ENCODE data around the gene TRIM17.

Gene TRIM17

DNA sequence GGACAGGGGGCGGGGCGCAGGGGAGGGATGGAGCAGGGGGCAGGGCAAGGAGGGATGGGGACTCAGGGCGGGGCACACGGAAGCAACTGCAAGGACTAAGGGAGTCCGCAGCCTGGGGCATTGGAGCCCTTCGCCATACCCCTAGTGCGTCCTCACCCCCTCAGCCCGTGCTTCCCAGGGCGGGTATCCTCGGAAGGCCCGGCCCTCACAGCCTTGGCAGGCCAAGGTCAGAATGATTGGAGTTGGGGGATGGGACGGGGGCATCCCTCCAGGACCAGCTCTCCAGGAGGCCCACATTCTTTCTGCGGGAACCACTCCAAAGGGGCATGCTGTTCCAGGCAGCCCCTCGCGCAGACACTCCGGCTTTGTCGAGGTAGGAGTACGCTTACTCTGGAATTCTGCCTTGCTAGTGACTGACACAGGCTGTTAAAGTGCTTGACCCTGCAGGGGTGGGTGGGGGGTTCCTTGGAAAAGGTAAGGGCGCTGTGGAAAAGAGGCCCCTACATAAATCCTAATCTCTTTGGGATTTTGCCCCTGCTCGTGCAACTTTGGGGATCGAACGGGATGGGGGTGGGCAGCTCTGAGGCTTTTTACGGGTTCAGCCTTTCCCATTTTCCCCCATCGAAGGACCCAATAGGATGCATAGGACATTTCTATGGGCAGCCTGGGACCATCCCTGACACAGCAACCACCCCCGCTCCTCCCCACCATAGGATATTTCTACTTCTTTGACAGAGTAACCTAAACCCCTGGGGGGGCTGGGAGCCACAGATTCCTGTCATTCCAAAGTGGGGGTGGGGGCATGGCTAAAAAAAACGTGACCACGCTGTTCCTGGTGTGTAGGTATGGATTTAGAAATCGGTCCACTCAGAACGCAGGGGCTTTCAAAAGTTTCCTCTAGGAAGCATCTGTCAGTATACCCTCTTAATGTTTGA, 9.3 kb downstream of the TRIM17 start (continued):
- TF ChIP-seq ZNF776 (tag by site-specific recombination; IDR thresholded peaks at IDR 0.05; ENCODE audit: borderline replicate concordance): no peak
- no peak for TF ChIP-seq ZNF2 (tag by site-specific recombination; IDR thresholded peaks at IDR 0.05)
- no peak for TF ChIP-seq SCRT1 (tag by site-specific recombination; IDR thresholded peaks at IDR 0.05; ENCODE audit: borderline replicate concordance)
- TF ChIP-seq REPIN1 (tag by site-specific recombination; IDR thresholded peaks at IDR 0.05; ENCODE audit: low read depth): no peak
- no peak for TF ChIP-seq ZNF292 (tag by site-specific recombination; IDR thresholded peaks at IDR 0.05; ENCODE audit: borderline replicate concordance, low read depth)
- no peak for TF ChIP-seq ZNF785 (tag by site-specific recombination; IDR thresholded peaks at IDR 0.05)
- no peak for TF ChIP-seq ZNF211 (tag by site-specific recombination; IDR thresholded peaks at IDR 0.05; ENCODE audit: low read depth)
- peak; percentile 58 for TF ChIP-seq ZNF335 (tag by site-specific recombination; conservative IDR thresholded peaks at IDR 0.05)
- TF ChIP-seq ZNF621 (tag by site-specific recombination; IDR thresholded peaks at IDR 0.05): no peak
- TF ChIP-seq ZSCAN30 (tag by site-specific recombination; IDR thresholded peaks at IDR 0.05): peak; percentile 35; the same call in 1 of the 2 replicates
- no peak for TF ChIP-seq ZNF660 (tag by site-specific recombination; IDR thresholded peaks at IDR 0.05)
- TF ChIP-seq ZFP69B (tag by site-specific recombination; IDR thresholded peaks at IDR 0.05): no peak
- no peak for TF ChIP-seq ZNF76 (tag by site-specific recombination; IDR thresholded peaks at IDR 0.05; ENCODE audit: borderline replicate concordance, low read depth)
- TF ChIP-seq ZNF747 (tag by site-specific recombination; IDR thresholded peaks at IDR 0.05): no peak
- TF ChIP-seq, protein P1, sequence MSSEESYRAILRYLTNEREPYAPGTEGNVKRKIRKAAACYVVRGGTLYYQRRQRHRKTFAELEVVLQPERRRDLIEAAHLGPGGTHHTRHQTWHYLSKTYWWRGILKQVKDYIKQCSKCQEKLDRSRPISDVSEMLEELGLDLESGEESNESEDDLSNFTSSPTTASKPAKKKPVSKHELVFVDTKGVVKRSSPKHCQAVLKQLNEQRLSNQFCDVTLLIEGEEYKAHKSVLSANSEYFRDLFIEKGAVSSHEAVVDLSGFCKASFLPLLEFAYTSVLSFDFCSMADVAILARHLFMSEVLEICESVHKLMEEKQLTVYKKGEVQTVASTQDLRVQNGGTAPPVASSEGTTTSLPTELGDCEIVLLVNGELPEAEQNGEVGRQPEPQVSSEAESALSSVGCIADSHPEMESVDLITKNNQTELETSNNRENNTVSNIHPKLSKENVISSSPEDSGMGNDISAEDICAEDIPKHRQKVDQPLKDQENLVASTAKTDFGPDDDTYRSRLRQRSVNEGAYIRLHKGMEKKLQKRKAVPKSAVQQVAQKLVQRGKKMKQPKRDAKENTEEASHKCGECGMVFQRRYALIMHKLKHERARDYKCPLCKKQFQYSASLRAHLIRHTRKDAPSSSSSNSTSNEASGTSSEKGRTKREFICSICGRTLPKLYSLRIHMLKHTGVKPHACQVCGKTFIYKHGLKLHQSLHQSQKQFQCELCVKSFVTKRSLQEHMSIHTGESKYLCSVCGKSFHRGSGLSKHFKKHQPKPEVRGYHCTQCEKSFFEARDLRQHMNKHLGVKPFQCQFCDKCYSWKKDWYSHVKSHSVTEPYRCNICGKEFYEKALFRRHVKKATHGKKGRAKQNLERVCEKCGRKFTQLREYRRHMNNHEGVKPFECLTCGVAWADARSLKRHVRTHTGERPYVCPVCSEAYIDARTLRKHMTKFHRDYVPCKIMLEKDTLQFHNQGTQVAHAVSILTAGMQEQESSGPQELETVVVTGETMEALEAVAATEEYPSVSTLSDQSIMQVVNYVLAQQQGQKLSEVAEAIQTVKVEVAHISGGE (tag by site-specific recombination; conservative IDR thresholded peaks at IDR 0.05; ENCODE audit: low read depth): no peak
- TF ChIP-seq ZNF510 (tag by site-specific recombination; IDR thresholded peaks at IDR 0.05; ENCODE audit: insufficient replicate concordance): no peak
- TF ChIP-seq ZNF354C (tag by site-specific recombination; IDR thresholded peaks at IDR 0.05; ENCODE audit: borderline replicate concordance, low read depth): no peak
- TF ChIP-seq SP7 (tag by site-specific recombination; IDR thresholded peaks at IDR 0.05): peak; percentile 51; the same call in 1 of the 2 replicates
- TF ChIP-seq ZNF623 (tag by site-specific recombination; IDR thresholded peaks at IDR 0.05): no peak; the same call in 1 of the 2 replicates
- TF ChIP-seq, protein P2, sequence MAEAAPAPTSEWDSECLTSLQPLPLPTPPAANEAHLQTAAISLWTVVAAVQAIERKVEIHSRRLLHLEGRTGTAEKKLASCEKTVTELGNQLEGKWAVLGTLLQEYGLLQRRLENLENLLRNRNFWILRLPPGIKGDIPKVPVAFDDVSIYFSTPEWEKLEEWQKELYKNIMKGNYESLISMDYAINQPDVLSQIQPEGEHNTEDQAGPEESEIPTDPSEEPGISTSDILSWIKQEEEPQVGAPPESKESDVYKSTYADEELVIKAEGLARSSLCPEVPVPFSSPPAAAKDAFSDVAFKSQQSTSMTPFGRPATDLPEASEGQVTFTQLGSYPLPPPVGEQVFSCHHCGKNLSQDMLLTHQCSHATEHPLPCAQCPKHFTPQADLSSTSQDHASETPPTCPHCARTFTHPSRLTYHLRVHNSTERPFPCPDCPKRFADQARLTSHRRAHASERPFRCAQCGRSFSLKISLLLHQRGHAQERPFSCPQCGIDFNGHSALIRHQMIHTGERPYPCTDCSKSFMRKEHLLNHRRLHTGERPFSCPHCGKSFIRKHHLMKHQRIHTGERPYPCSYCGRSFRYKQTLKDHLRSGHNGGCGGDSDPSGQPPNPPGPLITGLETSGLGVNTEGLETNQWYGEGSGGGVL (tag by site-specific recombination; IDR thresholded peaks at IDR 0.05): peak; percentile 49; the same call in 1 of the 2 replicates
- TF ChIP-seq ZNF146 (tag by site-specific recombination; IDR thresholded peaks at IDR 0.05): no peak
- TF ChIP-seq, protein P3, sequence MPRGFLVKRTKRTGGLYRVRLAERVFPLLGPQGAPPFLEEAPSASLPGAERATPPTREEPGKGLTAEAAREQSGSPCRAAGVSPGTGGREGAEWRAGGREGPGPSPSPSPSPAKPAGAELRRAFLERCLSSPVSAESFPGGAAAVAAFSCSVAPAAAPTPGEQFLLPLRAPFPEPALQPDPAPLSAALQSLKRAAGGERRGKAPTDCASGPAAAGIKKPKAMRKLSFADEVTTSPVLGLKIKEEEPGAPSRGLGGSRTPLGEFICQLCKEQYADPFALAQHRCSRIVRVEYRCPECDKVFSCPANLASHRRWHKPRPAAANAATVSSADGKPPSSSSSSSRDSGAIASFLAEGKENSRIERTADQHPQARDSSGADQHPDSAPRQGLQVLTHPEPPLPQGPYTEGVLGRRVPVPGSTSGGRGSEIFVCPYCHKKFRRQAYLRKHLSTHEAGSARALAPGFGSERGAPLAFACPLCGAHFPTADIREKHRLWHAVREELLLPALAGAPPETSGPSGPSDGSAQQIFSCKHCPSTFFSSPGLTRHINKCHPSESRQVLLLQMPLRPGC (tag by site-specific recombination; IDR thresholded peaks at IDR 0.05): no peak
- TF ChIP-seq, protein P4, sequence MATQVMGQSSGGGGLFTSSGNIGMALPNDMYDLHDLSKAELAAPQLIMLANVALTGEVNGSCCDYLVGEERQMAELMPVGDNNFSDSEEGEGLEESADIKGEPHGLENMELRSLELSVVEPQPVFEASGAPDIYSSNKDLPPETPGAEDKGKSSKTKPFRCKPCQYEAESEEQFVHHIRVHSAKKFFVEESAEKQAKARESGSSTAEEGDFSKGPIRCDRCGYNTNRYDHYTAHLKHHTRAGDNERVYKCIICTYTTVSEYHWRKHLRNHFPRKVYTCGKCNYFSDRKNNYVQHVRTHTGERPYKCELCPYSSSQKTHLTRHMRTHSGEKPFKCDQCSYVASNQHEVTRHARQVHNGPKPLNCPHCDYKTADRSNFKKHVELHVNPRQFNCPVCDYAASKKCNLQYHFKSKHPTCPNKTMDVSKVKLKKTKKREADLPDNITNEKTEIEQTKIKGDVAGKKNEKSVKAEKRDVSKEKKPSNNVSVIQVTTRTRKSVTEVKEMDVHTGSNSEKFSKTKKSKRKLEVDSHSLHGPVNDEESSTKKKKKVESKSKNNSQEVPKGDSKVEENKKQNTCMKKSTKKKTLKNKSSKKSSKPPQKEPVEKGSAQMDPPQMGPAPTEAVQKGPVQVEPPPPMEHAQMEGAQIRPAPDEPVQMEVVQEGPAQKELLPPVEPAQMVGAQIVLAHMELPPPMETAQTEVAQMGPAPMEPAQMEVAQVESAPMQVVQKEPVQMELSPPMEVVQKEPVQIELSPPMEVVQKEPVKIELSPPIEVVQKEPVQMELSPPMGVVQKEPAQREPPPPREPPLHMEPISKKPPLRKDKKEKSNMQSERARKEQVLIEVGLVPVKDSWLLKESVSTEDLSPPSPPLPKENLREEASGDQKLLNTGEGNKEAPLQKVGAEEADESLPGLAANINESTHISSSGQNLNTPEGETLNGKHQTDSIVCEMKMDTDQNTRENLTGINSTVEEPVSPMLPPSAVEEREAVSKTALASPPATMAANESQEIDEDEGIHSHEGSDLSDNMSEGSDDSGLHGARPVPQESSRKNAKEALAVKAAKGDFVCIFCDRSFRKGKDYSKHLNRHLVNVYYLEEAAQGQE (tag by site-specific recombination; IDR thresholded peaks at IDR 0.05): no peak
- TF ChIP-seq ZNF658 (tag by site-specific recombination; IDR thresholded peaks at IDR 0.05): no peak
- TF ChIP-seq, protein P5, sequence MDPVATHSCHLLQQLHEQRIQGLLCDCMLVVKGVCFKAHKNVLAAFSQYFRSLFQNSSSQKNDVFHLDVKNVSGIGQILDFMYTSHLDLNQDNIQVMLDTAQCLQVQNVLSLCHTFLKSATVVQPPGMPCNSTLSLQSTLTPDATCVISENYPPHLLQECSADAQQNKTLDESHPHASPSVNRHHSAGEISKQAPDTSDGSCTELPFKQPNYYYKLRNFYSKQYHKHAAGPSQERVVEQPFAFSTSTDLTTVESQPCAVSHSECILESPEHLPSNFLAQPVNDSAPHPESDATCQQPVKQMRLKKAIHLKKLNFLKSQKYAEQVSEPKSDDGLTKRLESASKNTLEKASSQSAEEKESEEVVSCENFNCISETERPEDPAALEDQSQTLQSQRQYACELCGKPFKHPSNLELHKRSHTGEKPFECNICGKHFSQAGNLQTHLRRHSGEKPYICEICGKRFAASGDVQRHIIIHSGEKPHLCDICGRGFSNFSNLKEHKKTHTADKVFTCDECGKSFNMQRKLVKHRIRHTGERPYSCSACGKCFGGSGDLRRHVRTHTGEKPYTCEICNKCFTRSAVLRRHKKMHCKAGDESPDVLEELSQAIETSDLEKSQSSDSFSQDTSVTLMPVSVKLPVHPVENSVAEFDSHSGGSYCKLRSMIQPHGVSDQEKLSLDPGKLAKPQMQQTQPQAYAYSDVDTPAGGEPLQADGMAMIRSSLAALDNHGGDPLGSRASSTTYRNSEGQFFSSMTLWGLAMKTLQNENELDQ (tag by site-specific recombination; IDR thresholded peaks at IDR 0.05; ENCODE audit: low read depth): no peak

Measured in HEK293 (cell line).